Measurements from ENCODE around the gene ARSG.

DNA sequence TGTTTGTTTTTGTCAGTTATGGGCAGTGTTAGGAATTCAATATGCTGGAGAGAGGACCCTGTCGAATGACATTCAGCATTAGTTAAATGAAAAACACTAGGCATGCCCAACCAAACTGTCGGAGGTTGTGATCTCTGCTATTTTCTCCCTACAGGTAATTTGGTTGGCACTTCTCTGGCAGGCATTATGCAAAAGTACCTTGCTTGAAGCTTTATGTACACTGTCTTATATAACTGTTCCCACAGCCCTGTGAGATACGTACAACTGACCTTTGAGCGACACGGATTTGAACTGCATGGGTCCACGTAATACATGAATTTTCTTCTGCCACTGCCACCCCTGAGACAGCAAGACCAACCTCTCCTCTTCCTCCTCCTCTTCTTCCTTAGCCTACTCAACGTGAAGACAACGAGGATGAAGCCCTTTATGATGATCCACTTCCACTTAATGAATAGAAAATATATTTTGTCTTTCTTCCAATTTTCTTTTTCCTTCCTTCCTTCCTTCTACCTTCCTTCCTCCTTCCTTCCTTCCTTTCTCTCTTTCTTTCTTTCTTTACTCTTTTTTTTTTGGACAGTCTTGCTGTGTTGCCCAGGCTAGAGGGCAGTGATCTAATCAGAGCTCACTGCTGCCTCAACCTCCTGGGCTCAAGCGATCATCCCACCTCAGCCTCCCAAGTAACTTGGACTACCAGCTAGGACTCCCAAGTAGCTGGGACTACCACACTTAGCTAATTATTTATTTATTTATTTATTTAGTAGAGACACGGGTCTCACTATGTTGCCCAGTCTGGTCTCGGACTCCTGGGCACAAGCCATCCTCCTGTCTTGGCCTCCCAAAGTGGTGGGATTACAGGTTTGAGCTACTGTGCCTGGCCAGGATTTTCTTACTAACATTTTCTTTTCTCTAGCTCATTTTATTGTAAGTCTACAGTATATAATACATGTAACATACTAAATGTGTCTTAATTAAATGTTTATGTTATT is 88.7 kb downstream of the ARSG start:
- TF ChIP-seq, protein P1, sequence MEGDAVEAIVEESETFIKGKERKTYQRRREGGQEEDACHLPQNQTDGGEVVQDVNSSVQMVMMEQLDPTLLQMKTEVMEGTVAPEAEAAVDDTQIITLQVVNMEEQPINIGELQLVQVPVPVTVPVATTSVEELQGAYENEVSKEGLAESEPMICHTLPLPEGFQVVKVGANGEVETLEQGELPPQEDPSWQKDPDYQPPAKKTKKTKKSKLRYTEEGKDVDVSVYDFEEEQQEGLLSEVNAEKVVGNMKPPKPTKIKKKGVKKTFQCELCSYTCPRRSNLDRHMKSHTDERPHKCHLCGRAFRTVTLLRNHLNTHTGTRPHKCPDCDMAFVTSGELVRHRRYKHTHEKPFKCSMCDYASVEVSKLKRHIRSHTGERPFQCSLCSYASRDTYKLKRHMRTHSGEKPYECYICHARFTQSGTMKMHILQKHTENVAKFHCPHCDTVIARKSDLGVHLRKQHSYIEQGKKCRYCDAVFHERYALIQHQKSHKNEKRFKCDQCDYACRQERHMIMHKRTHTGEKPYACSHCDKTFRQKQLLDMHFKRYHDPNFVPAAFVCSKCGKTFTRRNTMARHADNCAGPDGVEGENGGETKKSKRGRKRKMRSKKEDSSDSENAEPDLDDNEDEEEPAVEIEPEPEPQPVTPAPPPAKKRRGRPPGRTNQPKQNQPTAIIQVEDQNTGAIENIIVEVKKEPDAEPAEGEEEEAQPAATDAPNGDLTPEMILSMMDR (optimal IDR thresholded peaks at IDR 0.05 in 1 of 3, IDR thresholded peaks at IDR 0.05 in 1 of 3, conservative IDR thresholded peaks at IDR 0.05 in 1 of 3; ENCODE audit: extremely low read depth in 1 of 3, insufficient read depth in 2 of 3, low read length in 3 of 3) = no peak
- no peak for TF ChIP-seq EZH2 (IDR thresholded peaks at IDR 0.05; ENCODE audit: low read length)
